ENCODE measurements around the gene BTBD16.

Gene BTBD16

GRCh38 chr10:122276611-122277208 lies 5.6 kb downstream of the BTBD16 start:
- peak; percentile 55 for DNase-seq

- DNase-seq: no peak
Measured at GRCh38 chr10:122277526-122278136, 6.5 kb downstream of the BTBD16 start.

- DNase-seq: peak; percentile 53
Measured at GRCh38 chr10:122279725-122280141, 8.6 kb downstream of the BTBD16 start.

DNA sequence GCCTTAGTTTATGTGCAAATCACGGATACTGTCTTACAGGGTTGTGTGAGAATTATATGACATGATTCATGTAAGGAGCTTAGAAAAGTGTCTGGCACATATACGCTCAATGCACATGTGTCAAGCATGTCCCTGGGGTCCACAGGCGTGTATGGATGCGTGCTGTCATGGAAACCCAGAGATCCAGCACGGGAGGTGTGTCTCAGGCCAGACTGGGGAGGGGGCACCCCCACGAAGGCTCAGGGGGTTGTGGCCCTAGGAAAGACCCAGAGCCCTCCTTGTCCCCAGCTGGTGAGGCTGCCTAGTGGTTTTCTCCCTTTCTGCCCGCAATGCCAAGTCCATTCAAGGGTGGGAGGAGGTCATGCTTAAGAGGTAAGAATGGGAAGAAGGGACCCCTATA lies 9.1 kb downstream of the BTBD16 start:
- no peak for DNase-seq

DNA sequence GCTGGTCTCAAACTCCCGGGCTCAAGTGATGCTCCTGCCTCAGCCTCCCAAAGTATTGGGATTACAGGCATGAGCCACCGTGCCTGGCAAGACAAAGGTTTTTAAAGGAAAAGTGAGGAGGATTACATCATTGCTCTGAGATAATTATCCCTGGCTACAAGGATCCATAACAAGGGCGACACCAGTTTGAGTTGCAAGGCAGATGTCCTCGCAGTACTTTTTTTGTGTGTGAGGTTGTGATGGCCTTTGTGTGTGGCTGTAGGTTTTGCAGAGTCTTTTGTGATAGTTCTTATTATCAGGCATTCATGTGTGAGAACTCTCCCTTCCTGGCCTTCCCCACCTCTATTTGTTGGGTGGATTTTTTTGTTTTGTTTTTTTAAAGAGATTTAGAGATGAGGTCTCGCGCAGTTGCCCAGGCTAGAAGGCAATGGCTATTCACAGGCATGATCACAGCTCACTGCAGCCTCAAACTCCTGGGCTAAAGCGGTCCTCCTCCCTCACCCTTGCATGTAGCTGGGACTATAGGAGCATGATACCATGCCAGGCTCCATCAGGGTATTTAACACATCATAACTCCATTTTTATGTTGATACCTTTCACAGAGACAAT lies 10.0 kb downstream of the BTBD16 start:
- no peak for DNase-seq

DNA sequence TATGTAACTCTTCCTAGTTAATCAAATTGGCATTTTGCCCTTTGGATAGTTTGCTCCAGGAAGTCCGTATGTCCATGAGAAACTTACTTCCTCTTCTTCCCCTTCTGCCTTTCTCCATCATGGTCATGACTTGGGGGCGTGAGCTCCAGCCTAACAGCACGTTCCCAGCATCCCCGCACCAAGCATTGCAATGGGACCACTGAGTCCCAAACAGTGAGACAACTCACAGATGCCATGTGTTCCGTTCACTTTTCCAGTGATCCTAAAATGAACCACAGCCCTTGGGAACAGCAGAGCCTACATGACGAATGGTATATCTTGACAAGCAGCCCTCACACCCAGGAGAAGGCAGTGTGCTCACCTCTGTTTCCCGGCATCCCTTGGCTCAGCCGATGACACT lies 10.7 kb downstream of the BTBD16 start:
- no peak for DNase-seq

- DNase-seq: no peak
Measured at GRCh38 chr10:122282253-122282671, 11.2 kb downstream of the BTBD16 start.

DNA sequence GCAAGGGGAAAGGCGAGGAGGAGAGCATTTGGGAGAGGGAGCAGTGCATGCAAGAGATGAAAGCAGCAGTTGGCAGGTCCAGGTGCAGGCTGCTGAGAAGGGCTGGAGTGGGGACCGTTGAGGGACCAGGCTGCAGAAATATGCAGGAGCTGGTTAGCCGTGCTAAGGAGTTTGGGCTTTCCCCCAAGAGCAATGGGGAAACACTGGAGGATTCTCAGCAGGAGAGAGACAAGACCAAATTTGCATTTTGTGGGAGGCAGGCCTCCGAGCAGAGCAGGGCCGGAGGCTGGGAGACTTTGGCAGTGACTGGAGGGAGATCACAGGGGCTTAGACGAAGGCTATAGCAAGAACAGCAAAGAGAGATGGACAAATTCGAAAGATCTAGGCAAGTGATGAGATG lies 11.8 kb downstream of the BTBD16 start:
- no peak for DNase-seq

DNA sequence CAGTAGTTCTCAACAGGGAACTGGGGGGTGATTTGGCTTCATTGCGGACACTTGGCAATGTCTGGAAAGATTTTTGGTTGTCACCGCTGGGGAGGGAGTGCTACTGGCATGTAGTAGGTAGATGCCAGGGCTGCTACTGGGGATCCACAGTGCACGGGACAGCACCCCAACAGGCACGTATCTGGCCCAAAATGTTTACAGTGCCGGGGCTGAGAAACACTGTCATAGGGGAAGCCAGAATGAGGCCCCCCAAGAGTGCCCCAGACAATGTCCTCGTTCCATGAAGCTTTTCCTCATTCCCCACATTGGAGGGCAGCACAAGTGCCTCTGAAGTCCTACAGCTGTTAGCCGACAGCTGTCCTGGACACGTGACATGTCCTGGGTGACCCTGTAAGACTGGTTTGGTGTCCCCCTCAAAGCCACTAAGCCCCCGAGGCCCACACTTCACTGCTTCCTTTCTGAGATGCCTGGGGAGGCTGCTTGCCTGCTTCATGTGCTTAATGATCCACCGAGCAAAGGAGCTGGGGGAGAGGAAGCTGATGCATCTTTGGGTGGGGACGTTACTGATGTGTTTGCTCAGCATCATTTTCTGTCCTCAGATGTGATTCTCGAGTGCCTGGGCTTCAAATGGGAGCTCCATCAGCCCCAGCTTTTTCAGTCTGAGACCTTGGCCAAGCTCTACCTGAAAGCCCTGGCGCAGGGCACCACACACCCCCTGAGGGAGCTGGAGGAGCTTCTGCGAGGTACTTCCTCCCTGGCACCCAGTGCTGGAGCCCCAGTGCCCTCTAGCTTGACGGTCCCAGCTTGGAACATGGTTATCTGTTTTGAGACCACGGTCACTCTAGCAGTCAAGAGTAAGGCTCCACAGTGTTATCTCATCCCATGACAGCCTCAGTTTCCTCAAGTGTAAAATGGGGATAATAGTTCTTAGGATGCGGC lies 14.7 kb downstream of the BTBD16 start:
- no peak for DNase-seq

- DNase-seq: peak; percentile 84
Measured at GRCh38 chr10:122286867-122287266, 15.8 kb downstream of the BTBD16 start.

- DNase-seq: no peak
Measured at GRCh38 chr10:122287570-122287969, 16.5 kb downstream of the BTBD16 start.

- no peak for DNase-seq
Measured at GRCh38 chr10:122288262-122288661, 17.2 kb downstream of the BTBD16 start.

DNA sequence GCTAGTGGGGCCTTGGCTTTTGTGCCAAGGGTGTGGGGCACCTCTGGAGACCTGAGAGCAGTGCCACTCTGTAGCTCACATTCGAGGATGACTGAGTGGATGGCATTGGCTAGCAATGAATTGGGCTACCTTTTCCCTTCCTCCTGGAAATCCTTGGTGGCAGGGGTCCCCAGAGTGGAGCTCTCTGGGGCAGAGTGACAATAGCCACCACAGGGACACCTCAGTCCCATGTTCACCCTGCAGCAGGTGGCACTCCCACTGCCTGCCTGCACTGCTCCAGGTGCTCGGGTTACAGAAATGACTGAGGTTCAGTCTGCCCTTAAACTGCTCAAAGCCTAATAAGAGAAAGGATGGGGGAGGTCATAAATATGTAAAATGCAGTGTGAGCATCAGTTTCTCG lies 17.8 kb downstream of the BTBD16 start:
- no peak for DNase-seq

GRCh38 chr10:122290334-122290733 lies 19.2 kb downstream of the BTBD16 start:
- no peak for DNase-seq

- no peak for DNase-seq
Measured at GRCh38 chr10:122290833-122291532, 19.9 kb downstream of the BTBD16 start.

GRCh38 chr10:122291739-122292138 lies 20.6 kb downstream of the BTBD16 start:
- DNase-seq: no peak

- DNase-seq: no peak
Measured at GRCh38 chr10:122292376-122292775, 21.3 kb downstream of the BTBD16 start.

GRCh38 chr10:122293156-122293960 lies 22.3 kb downstream of the BTBD16 start:
- DNase-seq: no peak

- DNase-seq: no peak
Measured at GRCh38 chr10:122293961-122294380, 22.9 kb downstream of the BTBD16 start.

- DNase-seq: no peak
Measured at GRCh38 chr10:122294511-122295450, 23.7 kb downstream of the BTBD16 start.

DNA sequence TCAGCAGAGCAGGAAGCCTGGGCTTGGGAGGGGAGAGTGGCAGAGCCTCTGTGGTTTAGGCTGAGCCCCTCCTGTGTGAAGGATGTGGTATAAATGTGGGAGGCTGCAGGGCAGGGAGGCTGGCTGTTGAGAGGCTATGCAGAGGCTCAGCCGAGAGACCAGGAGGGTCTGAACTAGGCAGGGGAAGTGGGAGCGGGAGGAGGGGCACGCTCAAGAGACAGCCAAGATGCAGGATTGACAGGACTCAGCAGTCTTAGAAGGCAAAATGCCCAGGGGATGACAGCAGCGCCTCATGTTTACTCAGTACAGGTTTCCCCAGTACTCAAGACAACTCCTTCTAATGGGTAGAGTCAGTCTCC lies 24.3 kb downstream of the BTBD16 start:
- no peak for DNase-seq

All from fibroblast of upper back skin (primary cell).